GM18511 (cell line): ENCODE measurements around the gene SERPINB13.

Source experiments
- ATAC-seq: cut with Tn5 transposase; IDR thresholded peaks from one replicate; pipeline ENCODE4 v1.9.1; 2021; ENCODE audit warnings: mild to moderate bottlenecking, moderate library complexity; ENCODE audit not compliant: unreplicated experiment

The SERPINB13 gene

DNA sequence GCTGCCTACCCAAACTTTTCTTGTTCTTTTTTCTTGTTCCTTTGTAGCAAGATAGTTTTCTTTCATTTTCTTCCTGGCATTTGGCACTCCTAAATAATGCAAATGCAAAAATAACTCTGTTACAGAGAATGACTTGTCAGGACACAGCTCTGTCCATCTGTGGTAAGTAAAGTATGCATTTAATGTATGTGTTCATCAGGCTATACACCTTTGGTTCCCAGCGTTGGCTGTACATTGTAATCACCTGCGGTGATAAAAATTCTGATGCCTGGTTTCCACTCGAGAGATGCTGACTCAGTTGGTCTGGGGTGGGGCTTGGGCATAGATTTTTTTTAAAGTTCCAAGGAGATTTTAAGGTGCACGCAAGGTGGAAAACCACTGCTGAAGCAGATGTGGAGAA lies at the start of gene SERPINB13:
Gene SERPINB13 (plus strand): TSS at position 378 of the 400 bp plus-strand sequence. CDS start 1,325 bp downstream, outside the sequence.
- ATAC-seq: no peak

GRCh38 chr18:63539904-63540510 lies 47.1 kb upstream of the SERPINB13 start:
- no peak for ATAC-seq

- ATAC-seq: no peak
Measured at GRCh38 chr18:63542069-63542468, 45.1 kb upstream of the SERPINB13 start, which contains the start of gene SERPINB12. Gene SERPINB12 (plus strand): TSS chr18:63542369. CDS start chr18:63556160, 13,791 bp downstream.

DNA sequence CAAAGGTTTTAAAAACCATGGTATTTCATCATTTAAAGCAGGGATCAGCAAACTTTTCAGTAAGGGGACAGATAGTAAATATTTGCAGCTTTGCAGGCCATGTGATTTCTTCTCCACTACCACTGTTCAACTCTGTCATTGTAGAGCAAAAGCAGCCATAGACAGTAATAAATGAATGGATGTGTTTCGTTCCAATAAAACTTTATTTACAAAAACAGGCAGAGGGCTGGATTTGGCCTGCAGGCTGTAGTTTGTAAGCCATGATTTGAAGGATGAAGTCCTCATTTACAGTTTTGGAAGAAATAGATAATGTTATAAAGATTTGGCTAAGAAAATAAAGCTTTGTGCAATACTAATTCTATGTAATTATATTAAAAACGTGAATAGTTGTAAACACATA lies 43.1 kb upstream of the SERPINB13 start:
- ATAC-seq: no peak

- no peak for ATAC-seq
Measured at GRCh38 chr18:63545000-63545399, 42.1 kb upstream of the SERPINB13 start.

DNA sequence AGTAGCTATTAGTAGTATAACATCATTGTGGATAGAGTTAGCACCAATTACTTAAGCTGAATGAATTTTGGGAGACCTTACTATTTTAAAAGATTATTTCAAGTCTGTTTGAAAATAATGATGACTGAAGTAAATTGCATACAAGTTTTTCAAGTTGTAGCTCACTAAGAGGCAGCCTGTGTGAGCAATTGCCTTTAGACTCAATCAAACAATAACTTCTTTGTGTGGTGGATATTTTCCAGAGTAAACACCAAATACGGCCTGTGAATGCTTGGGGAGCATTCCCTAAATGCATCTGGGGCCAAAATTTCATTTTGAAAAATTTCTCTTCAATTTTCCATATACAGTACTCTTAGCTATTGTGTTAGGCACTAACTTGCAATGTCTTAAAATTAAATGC lies 37.1 kb upstream of the SERPINB13 start:
- no peak for ATAC-seq

GRCh38 chr18:63551769-63552168 lies 35.4 kb upstream of the SERPINB13 start:
- no peak for ATAC-seq

DNA sequence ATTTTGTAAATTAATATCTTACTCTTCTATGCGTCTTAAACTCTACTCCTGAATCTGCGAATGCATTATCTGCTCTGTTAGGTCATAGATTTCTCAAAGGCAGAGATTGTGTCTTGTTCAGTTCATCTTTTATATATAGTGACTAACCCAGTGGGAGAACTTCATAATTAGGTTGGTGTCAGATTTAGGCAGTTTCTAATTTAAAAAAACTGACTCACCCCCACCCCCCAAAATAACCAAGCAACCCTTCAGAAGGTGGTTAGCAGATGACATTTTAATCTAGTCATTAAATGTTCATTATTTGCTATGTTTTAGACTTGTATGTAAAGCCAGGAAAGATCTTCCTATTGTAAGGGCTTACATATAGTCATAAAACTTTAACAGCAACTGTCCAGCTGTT lies 34.6 kb upstream of the SERPINB13 start:
- ATAC-seq: no peak

DNA sequence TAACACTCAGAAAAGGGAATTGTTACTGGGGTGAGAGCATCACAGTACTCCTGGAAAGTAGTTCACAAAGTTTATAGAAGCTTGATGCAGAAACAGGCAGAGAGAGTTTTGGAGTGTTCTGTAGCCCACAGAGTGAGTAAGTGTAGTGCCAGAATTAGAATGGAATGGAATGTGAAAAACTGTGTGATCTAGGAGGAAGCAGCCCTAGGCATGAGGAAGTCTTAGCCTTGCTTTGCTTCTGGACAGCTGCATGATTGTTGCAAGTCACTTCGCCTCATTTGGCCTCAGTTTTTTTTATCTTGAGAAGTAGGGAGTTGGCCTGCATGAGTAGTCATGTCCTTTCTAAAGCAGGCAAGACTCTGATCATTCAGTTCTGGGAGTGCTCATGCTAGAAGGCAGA lies 34.1 kb upstream of the SERPINB13 start:
- ATAC-seq: no peak

DNA sequence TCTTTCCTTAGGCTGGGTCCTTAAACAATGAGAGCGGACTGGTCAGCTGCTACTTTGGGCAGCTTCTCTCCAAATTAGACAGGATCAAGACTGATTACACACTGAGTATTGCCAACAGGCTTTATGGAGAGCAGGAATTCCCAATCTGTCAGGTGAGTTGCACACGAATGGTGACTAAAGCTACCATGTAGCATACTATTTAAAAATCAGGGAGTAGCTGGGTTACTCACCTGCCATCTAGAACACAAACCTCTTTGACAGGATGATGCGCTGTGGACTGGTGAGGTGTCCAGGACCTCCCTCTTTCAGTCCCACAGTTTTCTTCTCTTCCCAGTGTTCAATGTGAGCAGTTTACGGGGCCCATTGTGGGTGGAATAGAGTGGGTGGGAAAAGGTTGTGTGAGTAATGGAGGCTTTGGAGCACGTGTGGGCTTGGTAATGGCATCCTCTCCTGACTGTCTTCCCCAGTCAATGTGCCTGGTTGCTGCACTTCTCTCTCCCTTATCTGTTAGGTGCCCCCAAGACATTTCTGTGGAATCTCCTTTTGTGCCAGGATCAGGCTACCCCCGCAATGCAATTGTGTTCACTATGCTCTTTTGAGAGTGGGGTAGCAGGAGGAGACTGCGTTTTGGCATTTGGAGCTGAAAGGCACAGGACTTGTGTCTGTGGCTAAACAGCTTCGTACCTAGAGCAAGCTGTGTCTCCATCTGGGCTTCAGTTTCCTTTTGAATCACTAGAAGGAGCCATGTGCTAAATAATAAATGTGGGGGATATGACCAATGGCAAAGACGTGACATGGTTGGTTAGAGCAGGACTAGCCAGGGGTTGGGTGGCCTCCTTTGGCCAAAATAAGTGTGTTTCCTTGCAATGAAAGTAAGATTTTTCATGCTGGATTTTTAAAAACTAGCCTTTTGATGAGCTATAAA lies 27.3 kb upstream of the SERPINB13 start:
- peak; percentile 45 for ATAC-seq

DNA sequence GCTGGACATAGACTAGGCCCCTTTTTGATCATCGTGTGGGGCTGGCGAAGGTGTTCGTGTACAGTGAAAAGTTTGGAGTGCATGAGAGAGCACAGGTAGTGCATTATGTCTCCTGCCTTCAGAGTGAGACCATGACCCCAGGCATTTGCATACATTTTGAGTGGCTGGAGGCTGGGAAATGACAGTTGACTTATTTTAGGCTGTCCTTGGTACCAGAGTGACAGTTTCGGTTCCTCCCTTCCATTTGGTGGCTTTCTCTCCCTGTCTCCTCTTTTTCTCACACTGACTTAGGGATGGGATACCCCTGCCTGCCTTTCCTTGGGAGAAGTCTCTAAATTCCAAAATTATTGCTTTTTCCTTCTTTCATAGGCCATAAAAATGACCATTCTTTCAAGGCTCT lies 24.9 kb upstream of the SERPINB13 start:
- ATAC-seq: peak; percentile 85

DNA sequence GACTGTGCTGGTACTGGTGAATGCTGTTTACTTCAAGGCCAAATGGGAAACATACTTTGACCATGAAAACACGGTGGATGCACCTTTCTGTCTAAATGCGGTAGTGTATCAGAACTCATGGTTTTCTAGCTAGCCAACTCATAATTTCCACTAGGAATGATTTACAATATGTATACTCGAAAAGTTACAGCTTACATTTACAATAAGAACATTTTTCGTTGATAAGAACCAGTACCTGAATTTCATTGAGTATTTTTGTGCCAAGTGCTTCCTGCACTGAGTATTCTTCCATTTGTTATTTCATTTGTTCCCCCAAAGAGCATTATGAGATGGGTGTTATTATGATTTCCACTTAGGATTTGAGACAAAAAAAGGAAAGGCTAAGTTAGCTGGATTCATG lies 23.1 kb upstream of the SERPINB13 start:
- ATAC-seq: no peak

GRCh38 chr18:63564561-63564960 lies 22.6 kb upstream of the SERPINB13 start:
- no peak for ATAC-seq

DNA sequence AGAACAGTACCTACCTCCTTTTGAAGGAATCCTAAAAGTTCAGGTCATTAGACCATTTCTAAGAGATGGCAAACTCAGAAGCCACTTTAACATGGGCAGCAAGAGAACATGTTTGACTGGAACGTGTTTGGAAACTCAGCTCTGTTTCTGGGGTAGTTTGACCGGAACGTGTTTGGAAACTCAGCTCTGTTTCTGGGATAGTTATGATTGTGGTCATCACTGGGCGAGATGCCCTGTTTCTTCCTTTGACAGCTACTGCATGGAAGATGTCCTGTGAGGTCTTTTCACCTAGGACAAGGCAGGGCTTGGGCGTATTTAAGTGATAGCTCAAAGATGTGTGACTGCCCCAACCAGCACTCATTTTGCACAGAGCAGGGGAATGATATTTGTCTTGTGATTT lies 19.9 kb upstream of the SERPINB13 start:
- ATAC-seq: no peak

- ATAC-seq: no peak
Measured at GRCh38 chr18:63567825-63568224, 19.3 kb upstream of the SERPINB13 start.

DNA sequence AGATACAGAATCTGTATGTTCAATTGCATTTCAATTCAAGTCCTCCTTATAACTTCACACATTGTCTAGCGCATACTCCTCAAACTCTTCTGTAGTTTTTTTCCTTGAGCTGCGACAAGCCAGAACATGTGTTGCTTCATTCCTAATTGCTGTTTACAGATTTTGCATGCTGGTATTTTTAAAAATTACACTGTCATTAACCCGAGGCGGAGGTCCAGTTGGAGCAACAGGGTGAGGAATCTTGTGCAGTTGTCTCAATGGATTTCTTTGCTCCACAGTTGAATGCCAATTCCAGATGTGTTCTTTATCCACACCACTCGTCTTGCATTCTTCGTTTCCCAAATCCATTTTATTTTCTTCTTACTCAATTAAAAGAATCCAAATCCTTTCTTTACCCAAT lies 16.4 kb upstream of the SERPINB13 start:
- ATAC-seq: no peak

DNA sequence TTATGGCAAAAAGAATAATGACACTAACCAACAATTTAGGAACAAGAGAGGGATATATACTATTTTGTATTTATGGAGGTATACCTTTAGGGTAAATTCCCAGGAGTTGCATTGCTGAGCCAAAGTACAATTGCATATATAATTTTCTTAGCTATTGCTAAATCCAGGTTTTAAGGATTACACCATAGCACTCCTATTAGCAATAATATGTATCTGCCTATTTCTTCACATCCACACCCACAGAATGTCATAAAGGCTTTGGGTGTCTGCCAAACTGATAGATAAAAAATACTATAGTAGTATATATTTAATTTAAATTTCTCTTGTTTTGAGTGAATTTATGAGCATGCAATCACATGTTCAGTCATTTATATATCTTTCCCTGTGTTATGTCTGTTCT lies 11.5 kb upstream of the SERPINB13 start:
- ATAC-seq: no peak

DNA sequence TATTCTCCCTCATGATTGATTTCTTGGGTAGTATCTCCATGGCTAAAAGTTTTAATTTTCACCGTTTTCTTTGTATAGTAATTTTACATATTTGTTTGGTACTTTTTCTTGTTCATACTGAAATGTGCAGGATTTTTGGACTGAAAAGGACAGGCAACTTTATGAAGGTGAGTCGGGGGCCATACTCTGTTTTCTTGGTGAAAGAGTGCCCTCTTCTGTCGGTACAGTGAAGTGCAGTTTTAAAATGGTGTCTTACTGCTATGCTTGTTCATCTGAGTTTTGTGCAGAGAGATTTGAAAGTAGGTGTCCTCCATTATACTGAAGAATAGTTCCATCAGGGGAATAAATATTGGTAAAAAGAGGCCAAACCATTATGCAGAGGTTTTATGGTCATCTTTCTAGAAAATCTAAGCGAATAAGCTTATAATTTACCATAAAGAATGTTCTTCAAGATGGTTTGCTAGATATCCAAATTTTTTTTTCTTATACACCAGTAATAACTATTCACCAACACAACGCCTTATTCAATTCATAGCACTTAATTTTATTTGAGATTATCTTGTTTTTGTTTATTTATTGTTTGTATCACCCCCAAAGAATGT lies 8.7 kb upstream of the SERPINB13 start:
- no peak for ATAC-seq

GRCh38 chr18:63579616-63580015 lies 7.5 kb upstream of the SERPINB13 start:
- no peak for ATAC-seq

DNA sequence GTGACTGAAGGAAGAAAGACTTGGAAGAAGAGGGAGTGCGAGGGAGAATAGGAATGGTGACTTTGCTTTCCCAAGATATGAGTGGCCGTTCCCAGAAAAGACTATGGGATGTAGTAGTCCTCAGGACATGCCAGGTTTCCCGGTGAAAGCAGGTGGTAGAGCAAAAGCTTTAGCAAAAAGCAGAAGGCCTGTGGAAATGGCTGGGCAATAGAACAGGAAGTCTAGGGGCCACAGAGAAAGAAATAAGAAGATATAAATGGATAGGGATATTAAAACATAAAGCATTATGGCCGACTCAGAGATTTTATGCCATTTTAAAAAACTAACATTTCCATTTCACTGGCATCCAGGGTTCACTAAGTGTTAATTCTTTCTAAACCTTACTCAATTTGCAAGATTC lies 1.2 kb upstream of the SERPINB13 start:
- ATAC-seq: no peak

GRCh38 chr18:63586431-63586830 lies 712 bp upstream of the SERPINB13 start:
- no peak for ATAC-seq

DNA sequence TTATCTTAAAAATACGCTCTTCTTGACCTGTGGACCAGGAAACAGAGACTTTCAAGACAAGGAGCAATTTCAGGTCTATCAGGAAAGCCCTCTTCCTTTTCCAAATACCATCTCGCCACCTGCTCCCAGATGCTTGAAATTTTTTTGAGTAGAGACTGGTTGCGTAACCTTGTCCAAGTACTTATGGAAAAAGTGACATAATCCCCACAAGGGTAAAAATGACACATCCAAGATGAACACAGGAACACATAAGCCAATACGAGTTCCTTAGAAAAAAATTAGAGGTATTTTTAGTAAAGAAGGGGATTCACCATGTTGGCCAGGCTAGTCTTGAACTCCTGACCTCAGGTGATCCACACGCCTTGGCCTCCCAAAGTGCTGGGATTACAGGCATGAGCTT lies 1.8 kb downstream of the SERPINB13 start:
- ATAC-seq: no peak
